ENCODE results near the gene USP36. TPM values are rescaled to one million over a fixed set of nuclear protein-coding genes. Genes with fewer than 3 reads are reported as not detected.

Gene USP36
- total and polyA plus RNA-seq, 9 of the 15 experiments (the other 6 are each of a cell fraction or from before 2014, with no cell fraction given) = 6.4 to 72.8 (median 22.5) TPM

DNA sequence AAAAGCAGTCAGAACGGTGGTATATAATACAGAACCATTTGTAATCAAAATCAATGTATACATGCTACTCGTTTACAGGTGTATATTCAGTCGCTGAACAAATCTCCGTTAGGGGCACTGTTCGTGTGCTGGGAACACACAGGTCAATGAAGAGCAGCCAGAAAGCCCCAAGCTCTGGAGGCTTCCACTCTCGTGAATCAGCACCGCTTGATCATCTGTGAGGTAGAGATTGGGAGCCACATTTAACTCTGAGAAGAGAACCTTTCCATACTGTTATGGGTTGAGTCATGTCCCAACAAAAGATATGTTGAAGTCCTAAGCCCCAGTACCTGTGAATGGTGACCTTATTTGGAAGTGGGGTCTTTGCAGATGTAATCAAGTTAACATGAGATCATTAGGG lies 53.2 kb downstream of the USP36 start (continued):
- TF ChIP-seq MCM3 (IDR thresholded peaks at IDR 0.05) = no peak
- TF ChIP-seq EP300 (IDR thresholded peaks at IDR 0.05; ENCODE audit: low read length) = peak; percentile 13; the same call in 1 of the 2 replicates
- no peak for TF ChIP-seq POLR3A (IDR thresholded peaks at IDR 0.05; ENCODE audit: borderline replicate concordance, extremely low read depth, insufficient read depth, insufficient read length)
- TF ChIP-seq, protein P1, sequence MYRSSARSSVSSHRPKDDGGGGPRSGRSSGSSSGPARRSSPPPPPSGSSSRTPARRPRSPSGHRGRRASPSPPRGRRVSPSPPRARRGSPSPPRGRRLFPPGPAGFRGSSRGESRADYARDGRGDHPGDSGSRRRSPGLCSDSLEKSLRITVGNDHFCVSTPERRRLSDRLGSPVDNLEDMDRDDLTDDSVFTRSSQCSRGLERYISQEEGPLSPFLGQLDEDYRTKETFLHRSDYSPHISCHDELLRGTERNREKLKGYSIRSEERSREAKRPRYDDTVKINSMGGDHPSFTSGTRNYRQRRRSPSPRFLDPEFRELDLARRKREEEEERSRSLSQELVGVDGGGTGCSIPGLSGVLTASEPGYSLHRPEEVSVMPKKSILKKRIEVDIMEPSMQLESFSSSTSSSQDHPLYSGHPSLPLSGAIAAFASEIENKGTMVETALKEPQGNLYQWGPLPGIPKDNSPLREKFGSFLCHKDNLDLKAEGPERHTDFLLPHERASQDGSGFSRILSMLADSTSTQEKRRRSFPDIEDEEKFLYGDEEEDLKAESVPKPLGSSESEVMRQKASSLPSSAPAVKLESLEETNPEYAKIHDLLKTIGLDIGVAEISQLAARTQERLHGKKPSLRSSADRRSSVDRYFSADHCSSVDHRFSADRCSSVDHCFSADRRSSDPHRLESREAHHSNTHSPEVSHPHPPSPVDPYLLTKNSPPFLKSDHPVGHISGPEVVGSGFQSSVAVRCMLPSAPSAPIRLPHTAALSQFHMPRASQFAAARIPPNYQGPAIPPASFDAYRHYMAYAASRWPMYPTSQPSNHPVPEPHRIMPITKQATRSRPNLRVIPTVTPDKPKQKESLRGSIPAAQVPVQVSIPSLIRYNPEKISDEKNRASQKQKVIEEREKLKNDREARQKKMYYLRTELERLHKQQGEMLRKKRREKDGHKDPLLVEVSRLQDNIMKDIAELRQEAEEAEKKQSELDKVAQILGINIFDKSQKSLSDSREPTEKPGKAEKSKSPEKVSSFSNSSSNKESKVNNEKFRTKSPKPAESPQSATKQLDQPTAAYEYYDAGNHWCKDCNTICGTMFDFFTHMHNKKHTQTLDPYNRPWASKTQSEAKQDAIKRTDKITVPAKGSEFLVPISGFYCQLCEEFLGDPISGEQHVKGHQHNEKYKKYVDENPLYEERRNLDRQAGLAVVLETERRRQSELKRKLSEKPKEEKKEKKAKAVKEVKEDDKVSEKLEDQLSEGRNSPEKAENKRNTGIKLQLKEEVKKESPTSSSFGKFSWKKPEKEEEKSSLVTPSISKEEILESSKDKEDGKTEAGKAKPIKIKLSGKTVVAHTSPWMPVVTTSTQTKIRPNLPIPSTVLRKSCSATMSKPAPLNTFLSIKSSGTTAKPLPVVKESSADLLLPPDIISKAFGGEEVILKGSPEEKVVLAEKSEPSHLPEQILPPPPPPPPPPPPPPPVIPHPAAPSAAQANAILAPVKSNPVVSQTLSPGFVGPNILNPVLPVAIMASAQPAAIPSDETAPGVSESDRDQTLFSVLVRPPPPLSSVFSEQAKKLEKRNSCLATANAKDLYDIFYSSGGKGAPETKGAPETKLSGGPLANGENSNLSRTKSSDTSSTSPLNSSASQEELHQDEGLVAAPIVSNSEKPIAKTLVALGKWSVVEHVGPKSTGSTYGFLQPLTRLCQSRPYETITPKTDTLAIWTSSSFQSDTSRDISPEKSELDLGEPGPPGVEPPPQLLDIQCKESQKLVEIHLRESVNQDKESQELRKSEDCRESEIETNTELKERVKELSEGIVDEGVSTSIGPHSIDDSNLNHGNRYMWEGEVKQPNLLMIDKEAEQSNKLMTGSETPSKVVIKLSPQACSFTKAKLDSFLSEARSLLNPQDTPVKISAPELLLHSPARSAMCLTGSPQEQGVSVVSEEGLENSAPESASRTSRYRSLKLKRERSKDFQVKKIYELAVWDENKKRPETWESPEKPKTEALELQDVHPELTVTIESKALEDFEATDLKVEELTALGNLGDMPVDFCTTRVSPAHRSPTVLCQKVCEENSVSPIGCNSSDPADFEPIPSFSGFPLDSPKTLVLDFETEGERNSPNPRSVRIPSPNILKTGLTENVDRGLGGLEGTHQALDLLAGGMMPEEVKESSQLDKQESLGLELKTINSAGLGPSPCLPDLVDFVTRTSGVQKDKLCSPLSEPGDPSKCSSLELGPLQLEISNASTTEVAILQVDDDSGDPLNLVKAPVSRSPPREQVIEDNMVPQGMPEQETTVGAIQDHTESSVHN (IDR thresholded peaks at IDR 0.05; ENCODE audit: borderline replicate concordance in 1 of 2, low read depth in 1 of 2) = no peak
- TF ChIP-seq HDAC2 (IDR thresholded peaks at IDR 0.05) = no peak
- TF ChIP-seq, protein P2, sequence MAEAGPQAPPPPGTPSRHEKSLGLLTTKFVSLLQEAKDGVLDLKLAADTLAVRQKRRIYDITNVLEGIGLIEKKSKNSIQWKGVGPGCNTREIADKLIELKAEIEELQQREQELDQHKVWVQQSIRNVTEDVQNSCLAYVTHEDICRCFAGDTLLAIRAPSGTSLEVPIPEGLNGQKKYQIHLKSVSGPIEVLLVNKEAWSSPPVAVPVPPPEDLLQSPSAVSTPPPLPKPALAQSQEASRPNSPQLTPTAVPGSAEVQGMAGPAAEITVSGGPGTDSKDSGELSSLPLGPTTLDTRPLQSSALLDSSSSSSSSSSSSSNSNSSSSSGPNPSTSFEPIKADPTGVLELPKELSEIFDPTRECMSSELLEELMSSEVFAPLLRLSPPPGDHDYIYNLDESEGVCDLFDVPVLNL (CRISPR knock-in tag; IDR thresholded peaks at IDR 0.05; ENCODE audit: low read depth) = no peak
- no peak for TF ChIP-seq ZNF23 (CRISPR knock-in tag; IDR thresholded peaks at IDR 0.05)
- no peak for TF ChIP-seq ZNF717 (CRISPR knock-in tag; IDR thresholded peaks at IDR 0.05)
- no peak for TF ChIP-seq KLF10 (CRISPR knock-in tag; IDR thresholded peaks at IDR 0.05)
- TF ChIP-seq MCM7 (IDR thresholded peaks at IDR 0.05) = no peak
- TF ChIP-seq SIN3B (IDR thresholded peaks at IDR 0.05; ENCODE audit: low read depth) = no peak
- TF ChIP-seq, protein P3, sequence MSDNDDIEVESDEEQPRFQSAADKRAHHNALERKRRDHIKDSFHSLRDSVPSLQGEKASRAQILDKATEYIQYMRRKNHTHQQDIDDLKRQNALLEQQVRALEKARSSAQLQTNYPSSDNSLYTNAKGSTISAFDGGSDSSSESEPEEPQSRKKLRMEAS (CRISPR knock-in tag; IDR thresholded peaks at IDR 0.05) = no peak
- TF ChIP-seq, protein P4, sequence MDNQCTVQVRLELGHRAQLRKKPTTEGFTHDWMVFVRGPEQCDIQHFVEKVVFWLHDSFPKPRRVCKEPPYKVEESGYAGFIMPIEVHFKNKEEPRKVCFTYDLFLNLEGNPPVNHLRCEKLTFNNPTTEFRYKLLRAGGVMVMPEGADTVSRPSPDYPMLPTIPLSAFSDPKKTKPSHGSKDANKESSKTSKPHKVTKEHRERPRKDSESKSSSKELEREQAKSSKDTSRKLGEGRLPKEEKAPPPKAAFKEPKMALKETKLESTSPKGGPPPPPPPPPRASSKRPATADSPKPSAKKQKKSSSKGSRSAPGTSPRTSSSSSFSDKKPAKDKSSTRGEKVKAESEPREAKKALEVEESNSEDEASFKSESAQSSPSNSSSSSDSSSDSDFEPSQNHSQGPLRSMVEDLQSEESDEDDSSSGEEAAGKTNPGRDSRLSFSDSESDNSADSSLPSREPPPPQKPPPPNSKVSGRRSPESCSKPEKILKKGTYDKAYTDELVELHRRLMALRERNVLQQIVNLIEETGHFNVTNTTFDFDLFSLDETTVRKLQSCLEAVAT (IDR thresholded peaks at IDR 0.05) = no peak
- TF ChIP-seq, protein P5, sequence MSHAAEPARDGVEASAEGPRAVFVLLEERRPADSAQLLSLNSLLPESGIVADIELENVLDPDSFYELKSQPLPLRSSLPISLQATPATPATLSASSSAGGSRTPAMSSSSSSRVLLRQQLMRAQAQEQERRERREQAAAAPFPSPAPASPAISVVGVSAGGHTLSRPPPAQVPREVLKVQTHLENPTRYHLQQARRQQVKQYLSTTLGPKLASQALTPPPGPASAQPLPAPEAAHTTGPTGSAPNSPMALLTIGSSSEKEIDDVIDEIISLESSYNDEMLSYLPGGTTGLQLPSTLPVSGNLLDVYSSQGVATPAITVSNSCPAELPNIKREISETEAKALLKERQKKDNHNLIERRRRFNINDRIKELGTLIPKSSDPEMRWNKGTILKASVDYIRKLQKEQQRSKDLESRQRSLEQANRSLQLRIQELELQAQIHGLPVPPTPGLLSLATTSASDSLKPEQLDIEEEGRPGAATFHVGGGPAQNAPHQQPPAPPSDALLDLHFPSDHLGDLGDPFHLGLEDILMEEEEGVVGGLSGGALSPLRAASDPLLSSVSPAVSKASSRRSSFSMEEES (CRISPR knock-in tag; IDR thresholded peaks at IDR 0.05) = no peak
- no peak for TF ChIP-seq CEBPB (tag; IDR thresholded peaks at IDR 0.05)
- TF ChIP-seq, protein P6, sequence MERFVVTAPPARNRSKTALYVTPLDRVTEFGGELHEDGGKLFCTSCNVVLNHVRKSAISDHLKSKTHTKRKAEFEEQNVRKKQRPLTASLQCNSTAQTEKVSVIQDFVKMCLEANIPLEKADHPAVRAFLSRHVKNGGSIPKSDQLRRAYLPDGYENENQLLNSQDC (CRISPR knock-in tag; IDR thresholded peaks at IDR 0.05) = no peak
- TF ChIP-seq RUNX1 (IDR thresholded peaks at IDR 0.05; ENCODE audit: low read depth) = no peak

Measured in K562 (cell line).